ENCODE data around the gene ARPC2. TPM values are rescaled to one million over a fixed set of nuclear protein-coding genes. Genes with fewer than 3 reads are reported as not detected.

ARPC2 gene
- total RNA-seq, 2 experiments from 2014 or later: 708 to 729 TPM

DNA sequence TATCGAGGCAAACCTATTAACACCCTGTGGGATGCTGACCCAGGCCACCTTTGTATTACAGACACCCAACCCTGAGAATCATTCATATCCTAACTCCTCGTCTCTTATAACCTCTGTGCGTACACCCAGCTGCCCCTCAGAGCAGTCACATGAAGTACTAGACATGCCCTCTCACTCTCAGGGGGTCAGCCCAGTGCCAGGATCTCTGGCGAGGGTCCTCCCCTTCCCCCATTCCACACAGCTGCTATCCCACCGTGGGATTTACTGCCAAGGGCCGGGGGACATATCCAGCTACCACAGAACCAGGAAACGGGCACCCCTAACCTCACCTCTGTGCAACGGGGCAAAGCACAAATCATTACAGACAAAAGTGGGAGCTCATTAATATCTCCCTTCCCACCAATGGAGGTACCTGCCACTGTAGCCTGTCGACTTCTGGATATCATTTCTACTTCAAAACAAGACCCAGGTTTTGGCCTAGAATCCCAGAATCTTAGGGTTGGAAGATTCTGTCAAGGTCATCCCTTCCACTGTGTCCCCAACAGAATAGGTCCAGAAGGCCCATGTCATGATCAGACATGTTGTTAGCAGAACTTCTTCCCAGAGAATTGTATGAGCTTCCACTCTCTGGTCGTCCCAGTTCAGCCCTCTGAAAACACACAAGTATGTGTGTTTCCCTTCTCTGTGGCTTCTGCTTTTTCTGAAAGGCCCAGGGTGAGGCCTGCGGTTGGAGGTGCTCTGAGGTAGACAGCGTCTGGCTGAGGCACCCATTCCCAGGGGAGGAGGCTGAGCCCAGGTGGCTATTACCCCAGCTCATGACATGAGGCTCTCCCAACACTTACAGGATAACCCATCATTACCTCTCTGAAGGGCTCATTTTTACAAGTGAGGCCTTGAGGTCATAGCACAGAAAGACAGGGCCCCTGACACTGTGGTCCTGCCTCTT is 73.6 kb downstream of the ARPC2 start:
- no peaks in the 10 kb centered on the region for H3K9me3 Mint-ChIP-seq
- peak overlapping the region; percentile 88 for H3K27ac Mint-ChIP-seq
- H3K36me3 Mint-ChIP-seq (ENCODE audit: low read depth): peaks cover 26% of the 10 kb centered on the region
- peak; percentile 62 for DNase-seq
- peak overlapping the region; percentile 92 for H3K4me3 Mint-ChIP-seq
- H3K4me1 Mint-ChIP-seq: peaks cover 77% of the 10 kb centered on the region
- CTCF ChIA-PET: interaction anchor here (0.6 to 7.3 kb wide), 13 partner anchors 8 to 397 kb away, joined by 3 to 67 read pairs (median 4); partner anchors contain the start of genes AAMP, CATIP and PNKD
- no peaks in the 10 kb centered on the region for H3K27me3 Mint-ChIP-seq
- POLR2A ChIA-PET: no interaction called here

DNA sequence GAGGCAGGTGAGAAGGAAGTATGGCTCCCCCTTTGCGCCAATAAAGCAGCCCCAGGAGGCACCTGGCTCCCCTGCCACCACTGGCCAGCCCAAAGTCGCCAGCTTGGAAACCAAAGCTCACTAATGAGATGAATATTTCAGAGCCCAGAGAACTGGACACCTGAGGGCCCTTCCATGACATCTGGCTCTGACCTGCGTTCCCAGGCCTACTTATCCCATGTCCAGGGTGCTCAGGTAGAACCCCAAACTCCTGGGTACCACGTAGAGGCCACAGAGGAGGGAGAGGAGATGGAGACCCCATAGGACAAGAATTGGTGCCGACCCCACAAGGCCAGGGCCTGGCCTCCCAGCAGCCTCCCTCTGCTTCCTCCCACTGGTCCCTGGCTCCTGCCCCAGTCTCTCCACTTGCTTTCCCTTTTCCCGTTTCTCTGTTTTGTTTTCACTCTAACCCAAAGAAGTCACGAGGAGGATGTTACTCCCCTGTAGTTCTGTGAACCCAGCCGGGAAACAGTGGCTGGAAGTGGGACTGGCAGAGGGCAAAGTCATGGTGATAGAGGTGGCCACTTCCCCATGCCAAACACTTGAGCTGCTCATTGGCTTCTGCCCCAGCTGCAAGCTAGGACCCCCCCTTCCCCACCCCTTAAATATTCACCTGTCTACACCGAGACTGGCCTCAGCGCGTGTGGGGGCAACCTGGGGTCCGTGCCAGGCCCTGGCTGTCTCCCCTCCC is 74.5 kb downstream of the ARPC2 start:
- no peak for DNase-seq
- CTCF ChIA-PET: interaction anchor here (0.6 to 7.3 kb wide), 13 partner anchors 9 to 396 kb away, joined by 3 to 67 read pairs (median 6); partner anchors contain the start of genes AAMP, CATIP and PNKD
- Mint-ChIP-seq H3K27ac (peak overlapping the region; percentile 88), H3K27me3 (no peaks in the 10 kb centered on the region), H3K9me3 (no peaks in the 10 kb centered on the region), H3K4me1 (peaks cover 68% of the 10 kb centered on the region), H3K4me3 (peak overlapping the region; percentile 92), H3K36me3 (ENCODE audit: low read depth) (peaks cover 20% of the 10 kb centered on the region)
- POLR2A ChIA-PET: no interaction called here

DNA sequence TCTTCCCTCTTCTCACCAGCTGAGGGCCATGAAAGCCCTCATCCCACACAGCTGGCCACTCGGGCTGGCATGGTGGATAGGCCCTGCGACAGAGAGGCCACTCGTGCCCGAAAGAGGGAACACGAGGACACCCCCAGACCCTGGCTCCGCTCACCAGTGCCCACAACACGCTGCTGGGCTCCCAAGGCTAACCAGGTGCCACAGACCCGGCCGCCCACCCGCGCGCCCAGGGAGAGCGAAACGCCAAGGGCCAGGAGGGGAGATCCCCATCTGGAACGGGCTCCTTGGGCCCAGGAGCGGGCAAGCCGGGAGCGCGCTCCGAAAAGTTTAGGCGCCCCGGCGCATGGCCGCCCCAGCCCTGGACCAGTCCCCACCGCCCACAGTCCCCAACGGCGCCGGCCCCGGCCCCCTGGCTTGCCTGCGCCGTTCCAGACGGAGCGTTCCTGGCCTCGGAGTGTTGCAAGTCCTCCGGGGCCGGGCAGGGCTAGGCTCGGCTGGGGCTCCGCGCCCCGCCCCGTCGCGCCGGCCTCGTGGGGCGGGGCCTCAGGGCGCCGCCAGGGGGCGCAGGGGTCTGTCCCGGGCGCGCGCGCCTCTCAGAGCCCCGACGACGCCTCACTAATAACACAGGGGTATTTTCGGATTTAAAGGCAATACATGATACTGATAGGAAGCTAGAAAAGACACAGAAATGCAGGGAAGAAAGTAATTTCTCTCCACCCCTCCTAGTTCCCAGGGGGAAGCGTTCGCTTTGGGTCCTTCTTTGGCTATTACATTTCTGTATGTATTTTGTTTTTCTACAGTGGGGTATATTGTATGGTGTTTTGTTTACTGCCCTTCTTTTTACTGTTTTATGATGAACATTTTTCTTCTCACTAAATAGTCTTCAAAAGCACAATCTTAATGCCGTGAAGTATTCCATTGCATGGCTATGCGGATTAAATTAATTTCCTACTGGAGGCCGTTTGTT is 75.3 kb downstream of the ARPC2 start, which contains the start of gene TMBIM1:
Gene TMBIM1 (minus strand): TSS at position 456 of the 967 bp plus-strand sequence. CDS start 10,362 bp downstream, outside the sequence.
- H3K4me1 Mint-ChIP-seq: peaks cover 60% of the 10 kb centered on the region

DNA sequence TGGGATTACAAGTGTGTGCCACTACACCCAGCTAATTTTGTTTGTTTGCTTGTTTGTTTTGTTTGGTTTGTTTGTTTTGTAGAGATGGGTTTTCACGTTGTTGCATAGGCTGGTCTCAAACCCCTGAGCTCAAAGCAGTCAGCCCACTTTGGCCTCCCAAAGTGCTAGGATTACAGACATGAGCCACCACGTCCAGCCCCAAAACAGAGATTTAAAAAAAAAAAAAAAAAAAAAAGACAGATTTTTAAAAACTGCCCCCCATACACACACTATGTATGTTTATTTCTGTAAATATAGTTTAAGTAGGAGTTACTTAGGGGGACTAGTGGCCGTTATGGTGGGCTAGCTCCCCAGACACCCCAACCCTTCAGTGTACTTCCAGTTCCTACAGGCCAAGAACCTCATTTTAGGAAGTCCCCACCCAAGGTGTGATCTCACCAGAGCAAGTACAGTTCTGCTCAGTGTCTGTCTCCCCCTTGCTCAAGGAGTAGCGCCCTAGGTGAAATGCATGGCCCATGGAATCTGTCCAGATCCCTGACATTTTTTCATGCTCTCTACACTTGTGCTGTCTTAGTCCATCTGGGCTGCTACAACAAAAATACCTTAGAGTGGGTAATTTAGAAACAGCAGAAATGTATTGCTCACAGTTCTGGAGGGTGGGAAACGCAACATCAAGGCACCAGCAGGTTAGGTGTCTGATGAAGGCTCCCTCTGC is 76.9 kb downstream of the ARPC2 start:
- no peak for DNase-seq
- H3K27ac Mint-ChIP-seq: no peak overlapping the region
- no peak overlapping the region for H3K4me3 Mint-ChIP-seq
- no peaks in the 10 kb centered on the region for H3K27me3 Mint-ChIP-seq
- POLR2A ChIA-PET: no interaction called here
- H3K9me3 Mint-ChIP-seq: no peaks in the 10 kb centered on the region
- peaks cover 49% of the 10 kb centered on the region for H3K4me1 Mint-ChIP-seq
- CTCF ChIA-PET: interaction anchor here (0.6 to 7.3 kb wide), 6 partner anchors 8 to 108 kb away, joined by 3 to 67 read pairs (median 4); partner anchors contain the start of genes AAMP, CATIP and PNKD
- H3K36me3 Mint-ChIP-seq (ENCODE audit: low read depth): peaks cover 13% of the 10 kb centered on the region

More for the DNA sequence above, 75.3 kb downstream of the ARPC2 start, which contains the start of gene TMBIM1:
- ChIA-PET CTCF (interaction anchor here (0.5 to 7.3 kb wide), 10 partner anchors 11 to 605 kb away, joined by 3 to 67 read pairs (median 4); partner anchors contain the start of genes AAMP, CATIP and PNKD), POLR2A (no interaction called here)
- H3K27me3 Mint-ChIP-seq: no peaks in the 10 kb centered on the region
- peak within 1 kb of the TSS; percentile 92 for H3K4me3 Mint-ChIP-seq
- peak; percentile 78 for DNase-seq
- peaks cover 18% of the 10 kb centered on the region for H3K36me3 Mint-ChIP-seq (ENCODE audit: low read depth)
- H3K27ac Mint-ChIP-seq: peak within 1 kb of the TSS; percentile 88
- no peaks in the 10 kb centered on the region for H3K9me3 Mint-ChIP-seq

DNA sequence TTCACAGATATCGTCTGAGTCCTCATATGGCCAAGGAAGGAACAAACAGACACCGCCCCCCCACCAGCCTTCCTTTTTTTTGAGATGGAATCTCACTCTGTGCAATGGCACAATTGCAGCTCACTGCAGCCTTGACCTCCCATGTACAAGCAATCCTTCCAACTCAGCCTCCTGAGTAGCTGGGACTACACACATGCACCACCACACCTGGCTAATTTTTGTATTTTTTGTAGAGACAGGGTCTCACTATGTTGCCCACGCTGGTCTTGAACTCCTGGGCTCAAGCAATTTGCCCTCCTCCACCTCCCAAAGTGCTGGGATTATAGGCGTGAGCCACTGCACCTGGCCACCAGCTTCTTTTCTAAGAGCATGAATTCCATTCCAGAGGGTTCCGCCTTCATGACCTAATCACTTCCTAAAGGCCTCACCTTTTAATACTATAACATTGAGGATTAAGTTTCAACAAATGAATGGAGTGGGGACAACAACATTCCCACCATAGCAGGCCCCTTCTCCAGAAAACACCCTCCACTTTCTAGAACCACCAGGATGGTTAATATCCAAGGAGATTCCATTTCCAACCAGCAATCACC is 77.5 kb downstream of the ARPC2 start:
- ChIA-PET CTCF (interaction anchor here (0.6 to 7.3 kb wide), 5 partner anchors 8 to 107 kb away, joined by 4 to 67 read pairs (median 5); partner anchors contain the start of genes AAMP, CATIP and PNKD), POLR2A (no interaction called here)
- no peak for DNase-seq
- H3K27me3 Mint-ChIP-seq: no peaks in the 10 kb centered on the region
- peaks cover 9% of the 10 kb centered on the region for H3K36me3 Mint-ChIP-seq (ENCODE audit: low read depth)
- H3K4me1 Mint-ChIP-seq: peaks cover 44% of the 10 kb centered on the region
- no peaks in the 10 kb centered on the region for H3K9me3 Mint-ChIP-seq
- H3K4me3 Mint-ChIP-seq: no peak overlapping the region
- H3K27ac Mint-ChIP-seq: peak overlapping the region; percentile 27

DNA sequence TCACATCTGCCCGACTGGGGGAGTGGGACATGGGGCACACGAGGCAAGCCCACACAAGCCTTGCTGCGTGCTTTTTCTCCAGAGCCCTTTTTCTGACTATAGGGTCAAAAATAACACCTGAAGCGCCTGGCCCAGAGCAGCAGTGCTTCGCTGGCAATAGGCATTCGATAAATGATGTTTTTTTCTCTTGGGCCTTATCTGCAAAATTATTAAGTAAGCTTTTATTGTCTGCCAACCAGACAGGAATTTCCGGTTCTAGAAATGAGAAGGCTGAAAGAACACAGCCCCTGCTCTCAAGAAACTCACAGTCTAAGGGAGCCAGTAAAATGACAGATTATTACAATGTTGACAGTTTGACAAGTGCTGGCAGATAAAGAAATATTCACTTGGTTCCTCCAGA is 78.0 kb downstream of the ARPC2 start:
- H3K4me1 Mint-ChIP-seq: peaks cover 40% of the 10 kb centered on the region
- H3K36me3 Mint-ChIP-seq (ENCODE audit: low read depth): peaks cover 4% of the 10 kb centered on the region
- no peaks in the 10 kb centered on the region for H3K9me3 Mint-ChIP-seq
- H3K27me3 Mint-ChIP-seq: no peaks in the 10 kb centered on the region
- POLR2A ChIA-PET: interaction anchor here (0.6 kb wide), 1 partner anchor 399 kb away, joined by 4 read pairs; no protein-coding TSS in a partner anchor
- H3K27ac Mint-ChIP-seq: peak overlapping the region; percentile 50
- no peak overlapping the region for H3K4me3 Mint-ChIP-seq
- DNase-seq: no peak
- CTCF ChIA-PET: interaction anchor here (0.6 to 7.3 kb wide), 6 partner anchors 9 to 101 kb away, joined by 4 to 67 read pairs (median 5); partner anchors contain the start of genes AAMP, CATIP and PNKD

DNA sequence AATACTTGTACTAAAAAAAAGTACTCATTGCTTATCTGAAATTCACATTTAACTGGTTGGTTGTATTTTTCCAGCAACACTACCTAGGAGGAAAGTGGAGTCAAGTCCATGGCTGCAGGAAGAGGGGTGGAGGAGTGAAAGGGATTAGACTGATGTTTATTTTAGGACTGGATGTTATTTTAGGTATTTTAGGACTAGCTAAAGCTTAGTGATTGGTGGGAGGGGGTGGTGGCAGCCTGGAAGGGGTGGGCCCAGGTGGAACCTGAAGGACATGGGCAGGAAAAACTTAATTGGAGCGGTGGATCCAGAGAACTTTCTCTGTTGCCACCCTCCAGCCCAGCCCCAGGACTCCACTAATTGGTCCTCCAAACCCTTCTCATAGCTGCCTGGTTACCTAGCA is 79.2 kb downstream of the ARPC2 start:
- CTCF ChIA-PET: interaction anchor here (0.7 to 1.8 kb wide), 7 partner anchors 8 to 269 kb away, joined by 3 to 9 read pairs (median 4); no protein-coding TSS in a partner anchor
- peaks cover 32% of the 10 kb centered on the region for H3K4me1 Mint-ChIP-seq

DNA sequence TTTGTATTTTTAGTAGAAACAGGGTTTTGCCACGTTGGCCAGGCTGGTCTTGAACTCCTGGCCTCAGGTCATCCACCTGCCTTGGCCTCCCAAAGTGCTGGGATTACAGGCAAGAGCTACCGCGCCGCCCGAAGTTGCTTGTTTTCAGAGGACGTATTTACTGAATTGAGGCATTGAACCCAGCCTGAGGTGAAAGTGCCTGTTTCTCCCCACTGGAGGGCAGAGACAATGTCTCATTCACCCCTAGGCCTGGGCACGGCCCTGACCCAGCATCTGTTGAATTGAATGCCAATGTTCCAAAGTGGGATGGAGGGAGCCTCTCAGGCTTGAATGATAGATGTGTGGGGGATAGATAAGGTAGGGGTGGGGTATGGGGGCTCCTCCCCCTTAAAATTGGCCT is 79.9 kb downstream of the ARPC2 start:
- Mint-ChIP-seq H3K4me1 (peaks cover 36% of the 10 kb centered on the region), H3K36me3 (ENCODE audit: low read depth) (no peaks in the 10 kb centered on the region), H3K27ac (no peak overlapping the region), H3K4me3 (no peak overlapping the region), H3K27me3 (peaks cover 2% of the 10 kb centered on the region), H3K9me3 (no peaks in the 10 kb centered on the region)
- DNase-seq: no peak
- CTCF ChIA-PET: interaction anchor here (1.0 to 1.4 kb wide), 2 partner anchors 12 to 97 kb away, joined by 3 read pairs; no protein-coding TSS in a partner anchor
- POLR2A ChIA-PET: no interaction called here

More for the DNA sequence above, 79.2 kb downstream of the ARPC2 start:
- no peaks in the 10 kb centered on the region for H3K36me3 Mint-ChIP-seq (ENCODE audit: low read depth)
- no peak overlapping the region for H3K4me3 Mint-ChIP-seq
- no peak overlapping the region for H3K27ac Mint-ChIP-seq
- DNase-seq: no peak
- no peaks in the 10 kb centered on the region for H3K9me3 Mint-ChIP-seq
- peaks cover 2% of the 10 kb centered on the region for H3K27me3 Mint-ChIP-seq
- POLR2A ChIA-PET: no interaction called here

DNA sequence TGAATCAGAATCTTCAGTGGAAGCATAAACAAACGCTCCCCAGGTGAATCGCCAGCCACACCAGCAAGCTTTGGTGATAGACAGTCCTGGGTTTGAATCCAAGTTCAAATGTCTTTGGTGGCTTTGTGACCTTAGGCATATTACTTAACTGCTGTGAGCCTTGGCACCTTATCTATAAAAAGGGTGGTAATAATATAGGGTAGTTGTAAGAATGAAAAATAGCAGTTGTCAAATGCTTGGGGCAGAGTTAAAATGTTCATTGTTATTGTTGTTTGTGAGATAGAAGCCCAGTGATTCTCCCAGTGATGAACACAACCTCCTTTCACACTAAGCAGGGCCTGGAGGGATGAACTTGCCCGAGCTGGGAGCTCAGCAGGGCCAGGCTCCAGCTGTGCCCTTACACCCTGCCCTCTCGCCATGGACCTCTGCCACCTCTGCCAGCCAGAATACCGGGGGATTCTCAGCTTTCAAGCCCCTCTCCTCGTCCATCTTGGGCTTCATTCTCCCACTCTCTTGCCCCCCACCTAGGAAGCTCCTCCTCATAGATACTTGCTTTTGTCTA is 81.4 kb downstream of the ARPC2 start:
- Mint-ChIP-seq H3K4me3 (no peak overlapping the region), H3K4me1 (peaks cover 27% of the 10 kb centered on the region), H3K9me3 (no peaks in the 10 kb centered on the region), H3K27me3 (peaks cover 2% of the 10 kb centered on the region), H3K36me3 (ENCODE audit: low read depth) (no peaks in the 10 kb centered on the region), H3K27ac (no peak overlapping the region)
- no peak for DNase-seq
- ChIA-PET POLR2A (interaction anchor here (0.9 kb wide), 1 partner anchor 12 kb away, joined by 3 read pairs; no protein-coding TSS in a partner anchor), CTCF (interaction anchor here (0.6 to 2.0 kb wide), 3 partner anchors 12 to 98 kb away, joined by 3 to 7 read pairs (median 4); no protein-coding TSS in a partner anchor)

DNA sequence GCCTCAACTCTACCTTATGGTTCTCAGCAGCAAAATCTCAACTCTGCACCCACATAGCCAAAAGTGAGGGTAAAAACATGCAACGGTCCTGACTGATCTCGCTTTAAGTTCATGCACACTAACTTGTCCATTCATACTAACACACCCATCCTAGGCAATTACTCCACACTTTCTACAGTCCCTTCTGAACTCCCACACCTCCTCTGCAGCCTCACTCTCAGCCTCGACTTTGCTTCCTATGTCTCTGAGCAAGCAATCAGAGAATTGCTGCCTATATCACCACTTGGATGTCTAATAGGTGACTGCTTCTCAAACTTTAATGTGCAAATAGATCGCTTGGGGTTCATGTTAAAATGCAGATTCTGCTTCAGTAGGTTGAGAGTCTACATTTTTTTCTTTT is 83.2 kb downstream of the ARPC2 start:
- no peaks in the 10 kb centered on the region for H3K36me3 Mint-ChIP-seq (ENCODE audit: low read depth)
- POLR2A ChIA-PET: no interaction called here
- H3K27ac Mint-ChIP-seq: no peak overlapping the region

More for the DNA sequence above, 83.2 kb downstream of the ARPC2 start:
- DNase-seq: no peak
- Mint-ChIP-seq H3K4me3 (no peak overlapping the region), H3K4me1 (peaks cover 14% of the 10 kb centered on the region), H3K27me3 (peaks cover 2% of the 10 kb centered on the region), H3K9me3 (no peaks in the 10 kb centered on the region)
- CTCF ChIA-PET: interaction anchor here (0.6 to 2.0 kb wide), 3 partner anchors 13 to 96 kb away, joined by 4 to 7 read pairs (median 4); no protein-coding TSS in a partner anchor
